ENCODE results near the gene NELFB. TPM values are rescaled to one million over a fixed set of nuclear protein-coding genes. Genes with fewer than 3 reads are reported as not detected.

The NELFB gene
- polyA plus RNA-seq, 4 donors: 34.7 to 62.5 (median 40.1) TPM

GRCh38 chr9:137278721-137279711, 23.9 kb downstream of the NELFB start:
- Histone ChIP-seq H3K4me1 (ENCODE audit: control insufficient read depth in 3 of 3, insufficient read depth in 2 of 3, low read depth in 1 of 3, low read length in 2 of 3) (peaks cover 2 to 53% (median 9%) of the 10 kb centered on the region in 3 donors), H3K36me3 (ENCODE audit: control insufficient read depth in 3 of 3, insufficient read depth in 2 of 3, low read depth in 1 of 3, low read length in 3 of 3) (peaks cover 0 to 57% (median 2%) of the 10 kb centered on the region in 3 donors), H3K27ac (ENCODE audit: low read depth in 1 of 3, low read length in 2 of 3) (no peak overlapping the region), H3K9me3 (ENCODE audit: control insufficient read depth in 2 of 2, insufficient read depth in 1 of 2, low read depth in 1 of 2, low read length in 1 of 2) (no peaks in the 10 kb centered on the region), H3K27me3 (ENCODE audit: control insufficient read depth in 3 of 3, insufficient read depth in 3 of 3, low read length in 3 of 3) (peaks cover 0 to 9% (median 0%) of the 10 kb centered on the region in 3 donors), H3K4me3 (ENCODE audit: low read depth in 1 of 3, low read length in 3 of 3) (peak overlapping the region; percentile 56 to 87 (median 69))
- WGBS, 3 donors: 81 to 88% (median 87%) methylated on average over 122 to 139 of the region's 139 CpGs
- DNase-seq (no peak), FAIRE-seq (no peak)

DNA sequence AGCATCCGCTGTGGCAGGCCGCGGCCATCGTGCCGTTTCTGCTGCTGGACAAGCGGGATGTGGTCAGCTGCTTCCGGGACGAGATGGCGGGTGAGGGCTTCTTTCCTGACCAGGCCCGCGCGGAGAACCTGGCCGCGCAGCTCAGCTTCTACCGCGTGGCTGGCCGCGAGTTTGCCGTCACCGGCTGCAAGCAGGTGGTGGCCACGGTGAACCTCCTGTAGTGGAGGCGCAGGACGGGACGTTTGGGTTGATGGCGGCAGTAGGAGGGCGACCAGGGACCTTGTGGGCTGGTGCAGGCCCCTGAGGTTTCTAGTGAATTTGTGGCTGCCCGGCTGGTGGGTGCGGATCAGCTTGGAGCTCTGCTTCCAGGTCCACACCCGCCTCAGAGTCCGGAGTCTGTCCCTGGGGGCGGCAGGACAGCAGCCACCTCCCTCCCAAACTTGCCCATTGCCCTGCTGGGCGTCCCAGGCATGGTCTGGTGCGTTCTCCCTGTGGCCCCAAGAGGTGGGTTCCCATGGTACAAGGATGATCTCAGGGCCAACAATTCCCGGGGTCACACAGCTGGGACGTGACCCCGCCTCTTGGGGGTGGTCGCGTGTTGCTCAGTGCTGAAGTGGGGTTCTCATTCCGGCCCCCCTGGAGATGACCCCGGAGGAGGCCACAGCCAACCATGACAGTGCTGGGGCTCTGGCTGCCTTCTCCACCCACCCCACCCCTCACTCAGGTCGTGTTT, 24.8 kb downstream of the NELFB start:
- Histone ChIP-seq H3K27me3 (ENCODE audit: control insufficient read depth in 3 of 3, insufficient read depth in 3 of 3, low read length in 3 of 3) (peaks cover 0 to 9% (median 0%) of the 10 kb centered on the region in 3 donors), H3K4me1 (ENCODE audit: control insufficient read depth in 3 of 3, insufficient read depth in 2 of 3, low read depth in 1 of 3, low read length in 2 of 3) (peaks cover 0 to 47% (median 9%) of the 10 kb centered on the region in 3 donors), H3K4me3 (ENCODE audit: low read depth in 1 of 3, low read length in 3 of 3) (no peak overlapping the region), H3K9me3 (ENCODE audit: control insufficient read depth in 2 of 2, insufficient read depth in 1 of 2, low read depth in 1 of 2, low read length in 1 of 2) (peaks cover 0 to 6% of the 10 kb centered on the region in 2 donors), H3K27ac (ENCODE audit: low read depth in 1 of 3, low read length in 2 of 3) (no peak overlapping the region), H3K36me3 (ENCODE audit: control insufficient read depth in 3 of 3, insufficient read depth in 2 of 3, low read depth in 1 of 3, low read length in 3 of 3) (peaks cover 0 to 50% (median 2%) of the 10 kb centered on the region in 3 donors)
- 82 to 86% (median 84%) methylated on average over 40 to 41 of the region's 41 CpGs for WGBS, 3 donors
- FAIRE-seq: no peak
- DNase-seq: peak in 1 of 2 donors; percentile 23

DNA sequence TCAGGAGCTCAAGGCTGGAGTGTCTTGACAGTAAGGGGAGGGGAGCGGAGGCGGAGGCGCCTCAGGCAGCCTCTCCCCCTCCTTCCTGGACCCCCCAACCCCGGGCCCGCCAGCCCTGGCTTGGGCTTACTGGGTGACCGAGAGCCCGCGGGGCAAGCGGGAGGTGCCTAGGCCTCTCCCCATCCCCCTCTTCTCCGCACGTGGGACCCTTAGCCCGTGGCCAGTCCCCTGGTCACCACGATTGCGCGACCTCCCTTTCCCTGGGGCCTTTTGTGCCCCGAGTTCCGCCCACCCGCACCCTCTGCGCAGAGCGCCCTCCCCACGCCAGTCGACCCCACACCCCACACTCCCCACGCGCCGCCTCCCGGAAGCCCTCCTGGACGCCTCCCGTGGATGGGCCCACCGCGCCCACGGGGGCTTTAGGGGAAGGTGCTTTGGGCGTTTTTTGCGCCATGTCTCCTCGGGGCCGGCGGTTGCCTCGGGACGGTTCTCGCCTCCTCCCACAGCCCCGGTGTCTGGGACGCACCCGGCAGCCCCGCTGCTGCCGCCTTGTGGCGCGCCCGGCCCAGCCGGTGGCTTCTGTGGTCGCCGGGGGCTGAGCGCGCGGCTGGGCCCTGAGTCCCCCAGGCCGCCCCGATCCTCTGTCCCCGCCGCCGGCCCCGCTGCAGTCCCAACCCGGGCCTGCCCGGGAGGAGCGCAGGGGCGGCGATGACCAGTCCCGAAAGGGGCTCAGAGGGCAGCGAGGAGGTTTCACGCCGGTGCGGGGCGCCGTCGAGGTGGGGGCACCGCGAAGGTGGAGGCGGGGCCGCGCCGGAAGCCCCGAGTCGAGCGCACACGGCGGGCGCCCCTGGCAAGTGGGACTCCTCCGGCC, 25.6 kb downstream of the NELFB start:
- H3K27ac ChIP-seq (ENCODE audit: low read depth in 1 of 3, low read length in 2 of 3): no peak overlapping the region
- FAIRE-seq (no peak), DNase-seq (peak in 1 of 2 donors; percentile 59)
- H3K4me3 ChIP-seq (ENCODE audit: low read depth in 1 of 3, low read length in 3 of 3): peak overlapping the region in 2 of 3 donors; percentile 21 to 22
- H3K4me1 ChIP-seq (ENCODE audit: control insufficient read depth in 3 of 3, insufficient read depth in 2 of 3, low read depth in 1 of 3, low read length in 2 of 3): peaks cover 0 to 42% (median 9%) of the 10 kb centered on the region in 3 donors
- H3K36me3 ChIP-seq (ENCODE audit: control insufficient read depth in 3 of 3, insufficient read depth in 2 of 3, low read depth in 1 of 3, low read length in 3 of 3): peaks cover 0 to 44% (median 2%) of the 10 kb centered on the region in 3 donors
- H3K9me3 ChIP-seq (ENCODE audit: control insufficient read depth in 2 of 2, insufficient read depth in 1 of 2, low read depth in 1 of 2, low read length in 1 of 2): peaks cover 0 to 10% of the 10 kb centered on the region in 2 donors
- H3K27me3 ChIP-seq (ENCODE audit: control insufficient read depth in 3 of 3, insufficient read depth in 3 of 3, low read length in 3 of 3): peaks cover 0 to 9% (median 0%) of the 10 kb centered on the region in 3 donors
- 41 to 77% (median 62%) methylated on average over 27 to 85 of the region's 85 CpGs for WGBS, 3 donors

DNA sequence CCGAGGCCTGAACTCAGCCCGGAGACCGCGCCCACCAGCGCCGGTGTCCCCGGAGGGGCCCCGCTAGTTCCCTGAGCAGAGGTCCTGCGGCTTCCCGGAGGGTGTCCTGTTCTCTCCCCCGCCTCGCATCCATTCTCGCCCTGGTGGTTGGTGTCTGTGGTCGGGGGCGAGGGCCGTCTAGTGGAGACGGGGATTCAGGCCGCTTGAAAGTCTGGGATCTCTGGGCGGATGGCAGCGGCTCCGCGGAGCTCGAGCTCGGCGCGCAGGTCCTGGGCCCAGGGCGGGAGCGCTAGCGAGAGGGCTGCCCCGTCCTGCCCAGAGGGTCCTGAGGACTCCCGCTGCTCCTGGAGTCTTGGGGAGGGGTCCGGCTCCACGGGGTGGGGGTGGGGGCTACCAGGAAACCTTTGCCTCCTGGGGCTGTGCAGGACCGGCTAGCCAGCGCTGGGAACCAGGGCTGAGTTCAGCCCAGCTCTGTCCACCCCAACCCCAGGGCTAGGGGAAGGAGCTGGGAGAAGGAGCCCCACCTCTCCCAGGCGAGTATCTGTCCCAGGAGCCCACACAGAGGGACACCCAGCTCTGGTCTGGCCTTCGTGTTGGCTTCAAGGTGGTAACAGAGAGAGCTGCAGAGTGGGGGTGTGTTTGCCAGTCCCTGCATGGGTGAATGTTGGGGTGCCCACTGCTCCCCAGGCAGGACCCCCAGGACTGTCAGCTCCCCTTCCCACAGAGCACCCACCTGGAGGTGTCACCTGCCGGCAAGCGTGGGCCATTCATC, 26.4 kb downstream of the NELFB start:
- no peak overlapping the region for H3K27ac ChIP-seq (ENCODE audit: low read depth in 1 of 3, low read length in 2 of 3)
- peaks cover 0 to 40% (median 2%) of the 10 kb centered on the region in 3 donors for H3K36me3 ChIP-seq (ENCODE audit: control insufficient read depth in 3 of 3, insufficient read depth in 2 of 3, low read depth in 1 of 3, low read length in 3 of 3)
- WGBS, 3 donors: 72 to 90% (median 89%) methylated on average over 36 to 39 of the region's 39 CpGs
- H3K4me3 ChIP-seq (ENCODE audit: low read depth in 1 of 3, low read length in 3 of 3): no peak overlapping the region
- peaks cover 0 to 35% (median 8%) of the 10 kb centered on the region in 3 donors for H3K4me1 ChIP-seq (ENCODE audit: control insufficient read depth in 3 of 3, insufficient read depth in 2 of 3, low read depth in 1 of 3, low read length in 2 of 3)
- peaks cover 0 to 10% of the 10 kb centered on the region in 2 donors for H3K9me3 ChIP-seq (ENCODE audit: control insufficient read depth in 2 of 2, insufficient read depth in 1 of 2, low read depth in 1 of 2, low read length in 1 of 2)
- no peak for FAIRE-seq
- no peak for DNase-seq
- H3K27me3 ChIP-seq (ENCODE audit: control insufficient read depth in 3 of 3, insufficient read depth in 3 of 3, low read length in 3 of 3): peaks cover 0 to 9% (median 0%) of the 10 kb centered on the region in 3 donors

DNA sequence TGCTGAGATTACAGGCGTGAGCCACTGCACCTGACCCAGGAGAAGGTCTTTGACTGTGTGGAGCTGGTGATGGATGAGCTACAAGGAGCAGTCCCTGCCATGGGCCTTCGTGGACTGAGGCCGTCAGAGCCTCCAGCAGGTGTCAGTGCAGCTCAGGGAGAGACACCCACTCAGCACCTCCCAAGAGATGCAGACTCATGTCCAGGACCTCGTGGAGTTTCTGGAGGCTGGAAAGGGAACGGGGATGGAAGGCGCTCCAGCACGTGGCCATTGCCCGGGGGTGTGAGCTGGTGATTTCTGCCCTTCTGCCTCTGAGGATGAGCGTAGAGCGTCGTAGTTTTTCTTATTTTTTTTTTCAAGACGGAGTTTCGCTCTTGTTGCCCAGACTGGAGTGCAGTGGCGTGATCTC, 31.9 kb downstream of the NELFB start:
- 41 to 47% (median 41%) methylated on average over 14 of the region's 14 CpGs for whole genome bisulfite sequencing, 3 donors
- H3K27ac ChIP-seq (ENCODE audit: low read depth in 1 of 3, low read length in 2 of 3): no peak overlapping the region
- no peaks in the 10 kb centered on the region for H3K27me3 ChIP-seq (ENCODE audit: control insufficient read depth in 3 of 3, insufficient read depth in 3 of 3, low read length in 3 of 3)
- H3K36me3 ChIP-seq (ENCODE audit: control insufficient read depth in 3 of 3, insufficient read depth in 2 of 3, low read depth in 1 of 3, low read length in 3 of 3): peaks cover 0 to 13% (median 0%) of the 10 kb centered on the region in 3 donors
- DNase-seq (peak; percentile 89 to 90), FAIRE-seq (no peak)
- no peak overlapping the region for H3K4me3 ChIP-seq (ENCODE audit: low read depth in 1 of 3, low read length in 3 of 3)
- H3K4me1 ChIP-seq (ENCODE audit: control insufficient read depth in 3 of 3, insufficient read depth in 2 of 3, low read depth in 1 of 3, low read length in 2 of 3): no peaks in the 10 kb centered on the region
- H3K9me3 ChIP-seq (ENCODE audit: control insufficient read depth in 2 of 2, insufficient read depth in 1 of 2, low read depth in 1 of 2, low read length in 1 of 2): peaks cover 0 to 10% of the 10 kb centered on the region in 2 donors

DNA sequence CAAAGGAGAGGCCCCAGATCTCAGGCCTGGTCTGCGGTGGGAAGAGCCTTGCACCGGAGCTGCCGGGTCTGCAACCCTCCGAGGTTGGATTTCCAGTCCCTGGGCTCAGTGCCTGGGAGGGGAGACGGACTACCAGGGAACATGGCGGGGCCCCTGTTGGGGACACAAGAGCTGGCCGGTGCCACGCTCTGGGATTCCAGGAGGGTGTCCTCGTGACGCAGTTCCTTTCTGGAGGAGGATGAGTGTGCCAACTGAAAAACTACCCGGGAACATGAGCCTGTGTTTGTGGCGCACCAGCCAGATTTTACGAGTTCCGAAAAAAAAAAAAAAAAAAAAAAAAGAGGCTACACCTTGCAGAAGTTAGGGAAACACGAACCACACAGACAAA, 38.0 kb downstream of the NELFB start:
- Histone ChIP-seq H3K4me3 (ENCODE audit: low read depth in 1 of 3, low read length in 3 of 3) (peak overlapping the region in 1 of 3 donors; percentile 2), H3K27ac (ENCODE audit: low read depth in 1 of 3, low read length in 2 of 3) (peak overlapping the region; percentile 91 to 95 (median 94)), H3K4me1 (ENCODE audit: control insufficient read depth in 3 of 3, insufficient read depth in 2 of 3, low read depth in 1 of 3, low read length in 2 of 3) (peaks cover 0 to 39% (median 0%) of the 10 kb centered on the region in 3 donors), H3K27me3 (ENCODE audit: control insufficient read depth in 3 of 3, insufficient read depth in 3 of 3, low read length in 3 of 3) (peaks cover 0 to 6% (median 0%) of the 10 kb centered on the region in 3 donors), H3K36me3 (ENCODE audit: control insufficient read depth in 3 of 3, insufficient read depth in 2 of 3, low read depth in 1 of 3, low read length in 3 of 3) (peaks cover 0 to 18% (median 0%) of the 10 kb centered on the region in 3 donors), H3K9me3 (ENCODE audit: control insufficient read depth in 2 of 2, insufficient read depth in 1 of 2, low read depth in 1 of 2, low read length in 1 of 2) (peaks cover 0 to 12% of the 10 kb centered on the region in 2 donors)
- WGBS, 3 donors: 39 to 67% (median 60%) methylated on average over 15 of the region's 15 CpGs
- no peak for DNase-seq
- FAIRE-seq: no peak

GRCh38 chr9:137293482-137294090, 38.5 kb downstream of the NELFB start:
- Histone ChIP-seq H3K9me3 (ENCODE audit: control insufficient read depth in 2 of 2, insufficient read depth in 1 of 2, low read depth in 1 of 2, low read length in 1 of 2) (peaks cover 0 to 12% of the 10 kb centered on the region in 2 donors), H3K27ac (ENCODE audit: low read depth in 1 of 3, low read length in 2 of 3) (peak overlapping the region; percentile 91 to 95 (median 94)), H3K4me3 (ENCODE audit: low read depth in 1 of 3, low read length in 3 of 3) (peak overlapping the region in 1 of 3 donors; percentile 17), H3K4me1 (ENCODE audit: control insufficient read depth in 3 of 3, insufficient read depth in 2 of 3, low read depth in 1 of 3, low read length in 2 of 3) (peaks cover 0 to 44% (median 0%) of the 10 kb centered on the region in 3 donors), H3K27me3 (ENCODE audit: control insufficient read depth in 3 of 3, insufficient read depth in 3 of 3, low read length in 3 of 3) (peaks cover 0 to 6% (median 0%) of the 10 kb centered on the region in 3 donors), H3K36me3 (ENCODE audit: control insufficient read depth in 3 of 3, insufficient read depth in 2 of 3, low read depth in 1 of 3, low read length in 3 of 3) (peaks cover 0 to 23% (median 0%) of the 10 kb centered on the region in 3 donors)
- 18 to 60% (median 34%) methylated on average over 29 of the region's 29 CpGs for WGBS, 3 donors
- peak; percentile 95 to 99 for DNase-seq
- no peak for FAIRE-seq

Measured in small intestine (tissue), 7 donors.